Smooth muscle cell (in vitro differentiated cells): ENCODE results near the gene CDK10. TPM values are rescaled to one million over a fixed set of nuclear protein-coding genes. Genes with fewer than 3 reads are reported as not detected.

Experiments
- DNase-seq: peaks from one replicate; lab custom pipeline; 2025; ENCODE audit not compliant: unreplicated experiment; lab: John Stamatoyannopoulos, UW
- H2AFZ ChIP-seq: fragments of 200-600 bp; sonication (generic); 2 replicates; pipeline ENCODE4 v1.6.0; 2016; ENCODE audit warnings: antibody characterized with exemption, low read depth, mild to moderate bottlenecking
- H3F3A ChIP-seq: fragments of 200-600 bp; sonication (generic); 2 replicates; pipeline ENCODE4 v1.6.0; 2017; ENCODE audit warnings: antibody characterized with exemption, low read depth
- H3K27ac ChIP-seq: fragments of 200-600 bp; sonication (generic); 2 replicates; pipeline ENCODE4 v1.5.1; 2016; ENCODE audit warnings: low read depth, mild to moderate bottlenecking
- H3K27me3 ChIP-seq: fragments of 200-600 bp; sonication (generic); 2 replicates; pipeline ENCODE4 v1.6.1; 2016; ENCODE audit warnings: low read depth, mild to moderate bottlenecking
- H3K36me3 ChIP-seq: fragments of 200-600 bp; sonication (generic); 2 replicates; pipeline ENCODE4 v1.5.1; 2016; ENCODE audit warnings: low read depth
- H3K4me1 ChIP-seq: fragments of 200-600 bp; sonication (generic); 2 replicates; pipeline ENCODE4 v1.5.1; 2016; ENCODE audit warnings: low read depth
- H3K4me2 ChIP-seq: fragments of 200-600 bp; sonication (generic); 2 replicates; pipeline ENCODE4 v1.6.0; 2016; ENCODE audit warnings: mild to moderate bottlenecking
- H3K4me3 ChIP-seq: fragments of 200-600 bp; sonication (generic); 2 replicates; pipeline ENCODE4 v1.5.1; 2016; ENCODE audit warnings: mild to moderate bottlenecking
- H3K79me2 ChIP-seq: fragments of 200-600 bp; sonication (generic); 2 replicates; pipeline ENCODE4 v1.6.0; 2016; ENCODE audit warnings: low read depth, mild to moderate bottlenecking
- H3K9ac ChIP-seq: fragments of 200-600 bp; sonication (generic); 2 replicates; pipeline ENCODE4 v1.6.0; 2016; ENCODE audit warnings: low read depth
- H3K9me3 ChIP-seq: fragments of 200-600 bp; sonication (generic); replicated peaks from 2 replicates; pipeline ENCODE4 v1.5.1; 2016; ENCODE audit warnings: low read depth
- H4K20me1 ChIP-seq: fragments of 200-600 bp; sonication (generic); 2 replicates; pipeline ENCODE4 v1.6.0; 2016; ENCODE audit warnings: low read depth
- CTCF ChIP-seq: fragments of 200-600 bp; sonication (generic); IDR thresholded peaks from 2 replicates; pipeline ENCODE4 v1.5.1; 2017; ENCODE audit warnings: borderline replicate concordance, mild to moderate bottlenecking, antibody characterized with exemption; ENCODE audit not compliant: insufficient read depth, poor library complexity, severe bottlenecking
- WGBS: methylation state at CpG from one replicate; pipeline ENCODE4 v1.1.7; 2016; ENCODE audit warnings: low lambda C conversion rate; 5-methylcytosine and 5-hydroxymethylcytosine counted together
- polyA plus RNA-seq: library from polyadenylated mRNA; unstranded; fragments of >200 nt; fragmentation: Nextera tagmentation; extraction: Ambion mirVana; gene quantifications from 2 replicates; pipeline ENCODE4 v1.2.1, GENCODE V29; 2016
- total RNA-seq: library from RNA; depleted of rRNA; stranded (reverse); fragments of >200 nt; gene quantifications from 2 replicates; pipeline ENCODE4 v1.2.3, GENCODE V29; 2014

Gene CDK10
- total and polyA plus RNA-seq, 2 experiments from 2014 or later, result 24.4 to 77.0 TPM

- H3K27ac ChIP-seq, result no peak overlapping the region
- no peaks in the 10 kb centered on the region for H3F3A ChIP-seq
- TF ChIP-seq CTCF, result no peak
- H3K4me1 ChIP-seq, result peaks cover 9% of the 10 kb centered on the region
- H3K79me2 ChIP-seq, result no peaks in the 10 kb centered on the region
- no peak for DNase-seq
- 94% methylated on average over 17 of the region's 19 CpGs for WGBS
- no peak overlapping the region for H3K4me2 ChIP-seq
- no peaks in the 10 kb centered on the region for H4K20me1 ChIP-seq
- no peak overlapping the region for H3K4me3 ChIP-seq
- H2AFZ ChIP-seq, result no peak overlapping the region
- H3K9me3 ChIP-seq, result no peaks in the 10 kb centered on the region
- no peaks in the 10 kb centered on the region for H3K27me3 ChIP-seq
- no peak overlapping the region for H3K9ac ChIP-seq
- no peaks in the 10 kb centered on the region for H3K36me3 ChIP-seq
These were observed 22.0 kb downstream of the CDK10 start for GRCh38 chr16:89708481-89708931.

- H3K9me3 ChIP-seq, result no peaks in the 10 kb centered on the region
- H3F3A ChIP-seq, result no peaks in the 10 kb centered on the region
- no peak overlapping the region for H3K4me3 ChIP-seq
- no peak for DNase-seq
- no peaks in the 10 kb centered on the region for H3K36me3 ChIP-seq
- H3K4me2 ChIP-seq, result no peak overlapping the region
- WGBS, result 73% methylated on average over 10 of the region's 10 CpGs
- H3K27me3 ChIP-seq, result no peaks in the 10 kb centered on the region
- H3K79me2 ChIP-seq, result no peaks in the 10 kb centered on the region
- no peak overlapping the region for H3K27ac ChIP-seq
- H3K9ac ChIP-seq, result no peak overlapping the region
- peaks cover 9% of the 10 kb centered on the region for H3K4me1 ChIP-seq
- H2AFZ ChIP-seq, result no peak overlapping the region
- no peak for TF ChIP-seq CTCF
- H4K20me1 ChIP-seq, result no peaks in the 10 kb centered on the region
These were observed 22.7 kb downstream of the CDK10 start for GRCh38 chr16:89709166-89709565.

- H3F3A ChIP-seq, result no peaks in the 10 kb centered on the region
- H3K36me3 ChIP-seq, result no peaks in the 10 kb centered on the region
- peaks cover 9% of the 10 kb centered on the region for H3K4me1 ChIP-seq
- H3K79me2 ChIP-seq, result no peaks in the 10 kb centered on the region
- no peaks in the 10 kb centered on the region for H4K20me1 ChIP-seq
- H3K27me3 ChIP-seq, result no peaks in the 10 kb centered on the region
- no peak overlapping the region for H3K4me2 ChIP-seq
- no peak overlapping the region for H3K9ac ChIP-seq
- TF ChIP-seq CTCF, result no peak
- 88% methylated on average over 19 of the region's 19 CpGs for WGBS
- H2AFZ ChIP-seq, result no peak overlapping the region
- no peak overlapping the region for H3K4me3 ChIP-seq
- DNase-seq, result no peak
- no peak overlapping the region for H3K27ac ChIP-seq
- H3K9me3 ChIP-seq, result no peaks in the 10 kb centered on the region
These were observed 23.4 kb downstream of the CDK10 start for GRCh38 chr16:89709716-89710432.
